IMR-90 (cell line): ENCODE data around the gene TRDMT1. TPM values are rescaled to one million over a fixed set of nuclear protein-coding genes. Genes with fewer than 3 reads are reported as not detected.

Experiments used
- ATAC-seq: fragments of 200-7000 bp; cut with Tn5 transposase; 2 replicates; pipeline ENCODE4 v1.9.1; 2020; ENCODE audit warnings: low read depth, mild to moderate bottlenecking, moderate library complexity
- BruUV-seq: library from RNA; stranded (reverse); fragments of 400-500 nt; replicated peaks from 2 replicates; lab custom pipeline; 2021; lab: Mats Ljungman, UMichigan
- CTCF ChIA-PET: fragments of 300-600 bp; formaldehyde crosslinking; extraction: SDS; loops from one replicate; lab custom pipeline; 2021; ENCODE audit warnings: antibody characterized with exemption; lab: Yijun Ruan, JAX
- POLR2A ChIA-PET: fragments of 300-600 bp; sonication (Branson Sonifier 250); formaldehyde crosslinking; loops from one replicate; lab custom pipeline; 2022; ENCODE audit warnings: antibody characterized with exemption; ENCODE audit not compliant: unreplicated experiment; lab: Charles Lee
- DNase-seq: peaks from one replicate; pipeline ENCODE4 v3.0.0; 2013
- H2AFZ ChIP-seq: replicated peaks from 2 replicates; pipeline ENCODE3; 2013; ENCODE audit warnings: low read length, mild to moderate bottlenecking; ENCODE audit not compliant: poor library complexity
- H2AK5ac ChIP-seq: 2 replicates; pipeline ENCODE4 v1.6.1; 2013; ENCODE audit warnings: low read depth, low read length, inconsistent platforms
- H2AK9ac ChIP-seq: replicated peaks from 2 replicates; pipeline ENCODE3; 2013; ENCODE audit warnings: mild to moderate bottlenecking, low read depth, low read length, moderate library complexity; ENCODE audit not compliant: poor library complexity
- H2BK120ac ChIP-seq: 2 replicates; pipeline ENCODE4 v1.6.1; 2013; ENCODE audit warnings: low read depth, low read length, inconsistent platforms
- H2BK15ac ChIP-seq: 3 replicates; pipeline ENCODE4 v1.6.1; 2013; ENCODE audit warnings: low read depth, low read length, inconsistent platforms
- H2BK20ac ChIP-seq: 2 replicates; pipeline ENCODE4 v1.6.1; 2013; ENCODE audit warnings: low read depth, mild to moderate bottlenecking, inconsistent platforms, low read length, moderate library complexity
- H2BK5ac ChIP-seq: 2 replicates; pipeline ENCODE4 v1.6.1; 2013; ENCODE audit warnings: mild to moderate bottlenecking, low read depth, low read length, inconsistent platforms; ENCODE audit not compliant: poor library complexity, severe bottlenecking
- H3K14ac ChIP-seq: replicated peaks from 2 replicates; pipeline ENCODE4 v1.6.1; 2013; ENCODE audit warnings: low read depth, low read length, inconsistent platforms
- H3K18ac ChIP-seq: 2 replicates; pipeline ENCODE4 v1.6.1; 2013; ENCODE audit warnings: low read depth, low read length, control low read depth
- H3K23ac ChIP-seq: 2 replicates; pipeline ENCODE4 v1.6.1; 2013; ENCODE audit warnings: low read depth, low read length, inconsistent platforms
- H3K27ac ChIP-seq: 2 replicates; pipeline ENCODE4 v1.5.1; 2013; ENCODE audit warnings: mild to moderate bottlenecking, control low read depth, low read length; ENCODE audit not compliant: insufficient read depth
- H3K27me3 ChIP-seq: 2 replicates; pipeline ENCODE4 v1.6.1; 2013; ENCODE audit warnings: low read length; ENCODE audit not compliant: control insufficient read depth, insufficient read depth
- H3K36me3 ChIP-seq: 2 replicates; pipeline ENCODE4 v1.6.1; 2013; ENCODE audit warnings: low read length, mixed read lengths; ENCODE audit not compliant: control insufficient read depth, insufficient read depth
- H3K4ac ChIP-seq: 2 replicates; pipeline ENCODE4 v1.6.1; 2013; ENCODE audit warnings: low read depth, low read length, inconsistent platforms
- H3K4me1 ChIP-seq: 2 replicates; pipeline ENCODE4 v1.6.1; 2013; ENCODE audit warnings: low read length, mixed read lengths; ENCODE audit not compliant: control insufficient read depth, insufficient read depth
- H3K4me2 ChIP-seq: 2 replicates; pipeline ENCODE4 v1.6.1; 2013; ENCODE audit warnings: low read depth, mild to moderate bottlenecking, control low read depth, low read length, moderate library complexity
- H3K4me3 ChIP-seq: 2 replicates; pipeline ENCODE4 v1.5.1; 2013; ENCODE audit warnings: low read depth, mild to moderate bottlenecking, control low read depth, low read length, moderate library complexity; ENCODE audit not compliant: insufficient read depth
- H3K56ac ChIP-seq: 2 replicates; pipeline ENCODE4 v1.6.1; 2013; ENCODE audit warnings: low read length, inconsistent platforms; ENCODE audit not compliant: insufficient read depth; ENCODE audit errors: extremely low read depth
- H3K79me1 ChIP-seq, 2 experiments: 2 replicates each; pipeline ENCODE4 v1.6.1; 2013; ENCODE audit warnings: low read length in 2 of 2, inconsistent platforms in 1 of 2, low read depth in 1 of 2
- H3K9ac ChIP-seq: 2 replicates; pipeline ENCODE4 v1.6.1; 2013; ENCODE audit warnings: low read depth, low read length, control low read depth
- H3K9me1 ChIP-seq: 2 replicates; pipeline ENCODE4 v1.6.1; 2013; ENCODE audit warnings: low read length, inconsistent platforms; ENCODE audit not compliant: insufficient read depth
- H3K9me3 ChIP-seq: 2 replicates; pipeline ENCODE4 v1.6.1; 2013; ENCODE audit warnings: low read length; ENCODE audit not compliant: control insufficient read depth, insufficient read depth
- H4K20me1 ChIP-seq: 2 replicates; pipeline ENCODE4 v1.6.1; 2013; ENCODE audit warnings: low read length, inconsistent platforms; ENCODE audit not compliant: insufficient read depth
- H4K5ac ChIP-seq: 2 replicates; pipeline ENCODE4 v1.6.1; 2013; ENCODE audit warnings: mild to moderate bottlenecking, low read depth, low read length, control low read depth
- H4K8ac ChIP-seq, 2 experiments: 2 replicates each; pipeline ENCODE4 v1.6.1; 2013; ENCODE audit warnings: low read depth in 2 of 2, low read length in 2 of 2, control low read depth in 1 of 2, inconsistent platforms in 1 of 2
- H4K91ac ChIP-seq: 2 replicates; pipeline ENCODE4 v1.6.1; 2013; ENCODE audit warnings: low read depth, low read length, inconsistent platforms; ENCODE audit not compliant: insufficient read depth
- BHLHE40 ChIP-seq: fragments of 150-350 bp; IDR thresholded peaks from 2 replicates; pipeline ENCODE4 v1.6.1; 2016; ENCODE audit warnings: mild to moderate bottlenecking, low read depth, low read length
- CEBPB ChIP-seq: IDR thresholded peaks from 2 replicates; pipeline ENCODE4 v1.6.1; 2012; ENCODE audit warnings: low read depth, low read length, improper control_type of control experiment
- CHD1 ChIP-seq: IDR thresholded peaks from 2 replicates; pipeline ENCODE4 v1.6.1; 2012; ENCODE audit warnings: low read depth, low read length, improper control_type of control experiment
- CTCF ChIP-seq: conservative IDR thresholded peaks from 2 replicates; pipeline ENCODE4 v1.5.1; 2012; ENCODE audit warnings: mild to moderate bottlenecking, low read depth, low read length, improper control_type of control experiment
- ELK1 ChIP-seq: fragments of 150-350 bp; IDR thresholded peaks from 2 replicates; pipeline ENCODE4 v1.6.1; 2016; ENCODE audit warnings: low read depth, mild to moderate bottlenecking, low read length, moderate library complexity, borderline replicate concordance
- FOS ChIP-seq: fragments of 150-350 bp; IDR thresholded peaks from 2 replicates; pipeline ENCODE4 v1.6.1; 2016; ENCODE audit warnings: low read depth, low read length
- MAFK ChIP-seq: IDR thresholded peaks from 2 replicates; pipeline ENCODE4 v1.6.1; 2012; ENCODE audit warnings: low read depth, low read length, improper control_type of control experiment
- MAZ ChIP-seq: IDR thresholded peaks from 2 replicates; pipeline ENCODE4 v1.6.1; 2012; ENCODE audit warnings: low read depth, mild to moderate bottlenecking, low read length, improper control_type of control experiment, moderate library complexity, borderline replicate concordance
- MXI1 ChIP-seq: IDR thresholded peaks from 2 replicates; pipeline ENCODE4 v1.6.1; 2012; ENCODE audit warnings: low read depth, mild to moderate bottlenecking, low read length, moderate library complexity, borderline replicate concordance
- NFE2L2 ChIP-seq: fragments of 150-350 bp; IDR thresholded peaks from 2 replicates; pipeline ENCODE4 v1.6.1; 2016; ENCODE audit warnings: low read depth, mild to moderate bottlenecking, low read length
- POLR2A ChIP-seq: IDR thresholded peaks from 2 replicates; pipeline ENCODE4 v1.6.1; 2012; ENCODE audit warnings: mild to moderate bottlenecking, low read depth, low read length
- RAD21 ChIP-seq: IDR thresholded peaks from 2 replicates; pipeline ENCODE4 v1.6.1; 2012; ENCODE audit warnings: low read length, improper control_type of control experiment
- RCOR1 ChIP-seq: IDR thresholded peaks from 2 replicates; pipeline ENCODE4 v1.6.1; 2012; ENCODE audit warnings: mild to moderate bottlenecking, low read length, improper control_type of control experiment; ENCODE audit not compliant: insufficient replicate concordance
- RFX5 ChIP-seq: IDR thresholded peaks from 2 replicates; pipeline ENCODE4 v1.8.0; 2012; ENCODE audit warnings: low read depth, mild to moderate bottlenecking, low read length, moderate library complexity
- SMC3 ChIP-seq: fragments of 150-350 bp; IDR thresholded peaks from 2 replicates; pipeline ENCODE4 v1.6.1; 2016; ENCODE audit warnings: low read depth, mild to moderate bottlenecking, antibody characterized with exemption, low read length, moderate library complexity
- USF2 ChIP-seq: fragments of 150-350 bp; IDR thresholded peaks from 2 replicates; pipeline ENCODE4 v1.6.1; 2017; ENCODE audit warnings: mild to moderate bottlenecking, antibody characterized with exemption, low read length, low read depth
- WGBS, 2 experiments: methylation state at CpG; one replicate each; pipeline versions ENCODE4 v1.1.5 to v1.1.7; 2013; ENCODE audit warnings: missing lambda C conversion rate in 2 of 2; ENCODE audit not compliant: insufficient read length in 1 of 2; ENCODE audit errors: extremely low coverage in 2 of 2; 5-methylcytosine and 5-hydroxymethylcytosine counted together
- dilution Hi-C: fragments of 300-500 bp; cut with HindIII; formaldehyde crosslinking; loops from one replicate; pipeline ENCODE4 v1.14.3; 2018; ENCODE audit warnings: low sequenced_read_pairs; ENCODE audit not compliant: unreplicated experiment
- in situ Hi-C: fragments of 300-500 bp; cut with MboI; formaldehyde crosslinking; loops from 3 replicates; pipeline ENCODE4 v1.14.3; 2019; ENCODE audit warnings: low sequenced_read_pairs, inconsistent platforms, mixed read lengths
- intact Hi-C: fragments of 100-400 bp; cut with micrococcal nuclease; formaldehyde crosslinking; loops from 2 replicates; pipeline ENCODE4 v1.10.0; 2022
- polyA plus RNA-seq, 3 experiments: library from polyadenylated mRNA; depleted of rRNA; stranded (reverse); fragments of >200 nt; gene quantifications; 2 replicates each; pipeline ENCODE4 v1.2.3, GENCODE V29; 2012; ENCODE audit warnings: low replicate concordance in 1 of 3
- total RNA-seq: library from RNA; depleted of rRNA; stranded (reverse); fragments of >200 nt; gene quantifications from 2 replicates; pipeline ENCODE4 v1.2.3, GENCODE V29; 2012

The TRDMT1 gene
- total and polyA plus RNA-seq, 2 of the 4 experiments (the other 2 are of a cell fraction), result 2.1 to 4.7 TPM

DNA sequence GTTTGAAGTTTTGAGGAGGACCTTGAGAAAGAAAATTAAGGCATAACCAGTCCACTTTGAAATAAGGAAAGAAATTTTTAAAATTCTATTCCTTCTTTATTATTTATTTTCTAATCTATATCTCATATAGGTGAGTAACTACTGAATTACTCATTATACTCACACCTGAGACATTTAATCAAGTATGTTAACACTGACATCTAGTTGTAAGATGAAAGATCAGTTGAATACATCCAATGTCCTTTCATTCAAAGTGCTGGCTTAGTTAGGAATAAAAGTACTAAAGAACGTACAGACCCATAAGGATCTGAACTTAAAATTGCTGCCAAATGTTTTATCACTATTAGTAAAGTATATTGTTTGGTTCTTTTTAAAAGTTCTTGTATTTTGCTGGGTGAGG is 23.5 kb downstream of the TRDMT1 start:
- H3K56ac ChIP-seq, result no peak overlapping the region
- H3K27me3 ChIP-seq, result no peaks in the 10 kb centered on the region
- no peak overlapping the region for H3K4ac ChIP-seq
- no peaks in the 10 kb centered on the region for H4K20me1 ChIP-seq
- peaks cover 3 to 10% of the 10 kb centered on the region in 2 experiments; a peak in 1 of 4 replicates for H3K79me1 ChIP-seq
- no peak overlapping the region for H3K23ac ChIP-seq
- H2AK5ac ChIP-seq, result no peak overlapping the region
- peaks cover 6% of the 10 kb centered on the region for H3K4me1 ChIP-seq
- no peak overlapping the region for H2BK15ac ChIP-seq
- no peak overlapping the region for H4K8ac ChIP-seq
- peaks cover 3% of the 10 kb centered on the region for H3K9me1 ChIP-seq
- ChIA-PET CTCF (no interaction called here), POLR2A (no interaction called here)
- no peak overlapping the region for H3K14ac ChIP-seq
- no peak overlapping the region for H4K91ac ChIP-seq
- dilution Hi-C loops, result no loop called here
- H3K4me2 ChIP-seq, result no peak overlapping the region
- H2BK5ac ChIP-seq, result no peak overlapping the region
- DNase-seq, result no peak
- no peak overlapping the region for H3K18ac ChIP-seq
- H3K4me3 ChIP-seq, result no peak overlapping the region
- no peak overlapping the region for H2AK9ac ChIP-seq
- intact Hi-C loops, result no loop called here
- no peaks in the 10 kb centered on the region for H3K36me3 ChIP-seq
- H3K9ac ChIP-seq, result no peak overlapping the region
- in situ Hi-C loops, result no loop called here
- no peak for ATAC-seq
- TF ChIP-seq USF2, result no peak
- TF ChIP-seq RAD21, result no peak
- no peak for TF ChIP-seq FOS
- no peak for TF ChIP-seq MXI1
- no peak for TF ChIP-seq CTCF
- no peak for TF ChIP-seq CEBPB
- no peak for TF ChIP-seq POLR2A
- no peak for TF ChIP-seq SMC3
- TF ChIP-seq MAZ, result no peak
- no peak for TF ChIP-seq RFX5
- no peak for TF ChIP-seq RCOR1
- TF ChIP-seq ELK1, result no peak
- TF ChIP-seq CHD1, result no peak
- TF ChIP-seq MAFK, result no peak
- no peak for TF ChIP-seq BHLHE40
- no peak for TF ChIP-seq NFE2L2
- H2BK20ac ChIP-seq, result no peak overlapping the region
- no CpG with 5 or more reads among the region's 1 CpG for WGBS, 2 experiments
- no peak overlapping the region for H4K5ac ChIP-seq
- no TSS peak for BruUV-seq
- H3K27ac ChIP-seq, result no peak overlapping the region
- H2BK120ac ChIP-seq, result no peak overlapping the region
- no peaks in the 10 kb centered on the region for H3K9me3 ChIP-seq
- H2AFZ ChIP-seq, result no peak overlapping the region
